ENCODE measurements around the gene OAT. TPM values are rescaled to one million over a fixed set of nuclear protein-coding genes. Genes with fewer than 3 reads are reported as not detected.

OAT gene
- total RNA-seq, 1 experiment from 2014 or later, result 53.0 TPM

DNA sequence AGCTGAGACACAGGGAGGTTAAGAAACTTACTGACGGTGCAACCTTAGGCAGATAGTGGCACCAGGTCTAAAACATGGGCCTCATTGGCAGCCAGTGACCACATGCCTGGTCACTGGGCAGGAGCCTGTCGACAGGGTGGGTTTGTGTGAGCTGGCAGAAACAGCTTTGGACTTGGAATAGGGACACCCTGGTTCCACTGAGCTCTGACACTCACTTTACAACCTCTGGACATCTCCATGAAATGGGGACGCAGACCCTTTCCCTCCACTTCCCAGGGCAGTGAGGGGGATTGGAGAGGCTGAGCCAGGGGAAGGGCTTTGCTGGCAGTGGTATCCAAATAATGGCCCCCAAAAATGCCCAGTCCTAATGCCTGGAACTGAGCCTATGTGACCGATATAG is 49.7 kb downstream of the OAT start:
- no TSS peak for BruUV-seq (replicated peaks)
- no peaks in the 10 kb centered on the region for H3K9me3 Mint-ChIP-seq (ENCODE audit: low read depth, unreplicated experiment)
- H3K4me1 Mint-ChIP-seq (ENCODE audit: low read depth, unreplicated experiment), result no peaks in the 10 kb centered on the region
- H3K36me3 Mint-ChIP-seq (ENCODE audit: insufficient read depth, unreplicated experiment), result no peaks in the 10 kb centered on the region
- DNase-seq, result no peak
- CTCF ChIA-PET, result no interaction called here
- no peak overlapping the region for H3K27ac Mint-ChIP-seq (ENCODE audit: unreplicated experiment)
- peaks cover 90% of the 10 kb centered on the region for H3K27me3 Mint-ChIP-seq (ENCODE audit: unreplicated experiment)
- intact Hi-C loops (cut with micrococcal nuclease; ENCODE audit: unreplicated experiment), result no loop called here
- no peak overlapping the region for H3K4me3 Mint-ChIP-seq (ENCODE audit: low read depth, unreplicated experiment)
- TF ChIP-seq, protein P1, sequence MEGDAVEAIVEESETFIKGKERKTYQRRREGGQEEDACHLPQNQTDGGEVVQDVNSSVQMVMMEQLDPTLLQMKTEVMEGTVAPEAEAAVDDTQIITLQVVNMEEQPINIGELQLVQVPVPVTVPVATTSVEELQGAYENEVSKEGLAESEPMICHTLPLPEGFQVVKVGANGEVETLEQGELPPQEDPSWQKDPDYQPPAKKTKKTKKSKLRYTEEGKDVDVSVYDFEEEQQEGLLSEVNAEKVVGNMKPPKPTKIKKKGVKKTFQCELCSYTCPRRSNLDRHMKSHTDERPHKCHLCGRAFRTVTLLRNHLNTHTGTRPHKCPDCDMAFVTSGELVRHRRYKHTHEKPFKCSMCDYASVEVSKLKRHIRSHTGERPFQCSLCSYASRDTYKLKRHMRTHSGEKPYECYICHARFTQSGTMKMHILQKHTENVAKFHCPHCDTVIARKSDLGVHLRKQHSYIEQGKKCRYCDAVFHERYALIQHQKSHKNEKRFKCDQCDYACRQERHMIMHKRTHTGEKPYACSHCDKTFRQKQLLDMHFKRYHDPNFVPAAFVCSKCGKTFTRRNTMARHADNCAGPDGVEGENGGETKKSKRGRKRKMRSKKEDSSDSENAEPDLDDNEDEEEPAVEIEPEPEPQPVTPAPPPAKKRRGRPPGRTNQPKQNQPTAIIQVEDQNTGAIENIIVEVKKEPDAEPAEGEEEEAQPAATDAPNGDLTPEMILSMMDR (IDR thresholded peaks at IDR 0.05; ENCODE audit: unreplicated experiment), result no peak

DNA sequence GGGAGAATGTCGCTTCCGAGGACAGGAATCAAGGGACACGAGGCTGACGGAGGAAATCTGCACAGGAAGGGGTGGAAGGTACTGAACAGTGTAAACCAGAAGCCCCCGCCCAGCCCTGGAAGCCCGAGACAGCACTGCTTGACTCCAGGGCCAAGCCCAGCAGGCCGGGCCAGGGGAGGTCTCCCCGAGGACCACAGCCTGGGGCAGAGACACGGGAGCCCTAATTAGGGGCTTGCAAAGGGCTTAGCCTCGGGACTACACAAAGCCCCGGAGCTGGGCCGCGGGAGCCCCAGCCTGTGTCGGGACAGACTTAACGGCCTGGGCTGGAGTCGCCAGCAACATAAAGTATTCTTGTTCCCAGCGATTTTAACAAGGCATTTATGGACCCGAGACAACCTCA is 50.8 kb downstream of the OAT start:
- no peak overlapping the region for H3K27ac Mint-ChIP-seq (ENCODE audit: unreplicated experiment)
- H3K4me3 Mint-ChIP-seq (ENCODE audit: low read depth, unreplicated experiment), result no peak overlapping the region
- TF ChIP-seq, protein P1 (IDR thresholded peaks at IDR 0.05; ENCODE audit: unreplicated experiment), result no peak
- H3K27me3 Mint-ChIP-seq (ENCODE audit: unreplicated experiment), result peaks cover 79% of the 10 kb centered on the region
- no peaks in the 10 kb centered on the region for H3K9me3 Mint-ChIP-seq (ENCODE audit: low read depth, unreplicated experiment)
- no peaks in the 10 kb centered on the region for H3K36me3 Mint-ChIP-seq (ENCODE audit: insufficient read depth, unreplicated experiment)
- intact Hi-C loops (cut with micrococcal nuclease; ENCODE audit: unreplicated experiment), result no loop called here
- H3K4me1 Mint-ChIP-seq (ENCODE audit: low read depth, unreplicated experiment), result no peaks in the 10 kb centered on the region
- no peak for DNase-seq
- BruUV-seq (replicated peaks), result no TSS peak
- CTCF ChIA-PET, result no interaction called here

DNA sequence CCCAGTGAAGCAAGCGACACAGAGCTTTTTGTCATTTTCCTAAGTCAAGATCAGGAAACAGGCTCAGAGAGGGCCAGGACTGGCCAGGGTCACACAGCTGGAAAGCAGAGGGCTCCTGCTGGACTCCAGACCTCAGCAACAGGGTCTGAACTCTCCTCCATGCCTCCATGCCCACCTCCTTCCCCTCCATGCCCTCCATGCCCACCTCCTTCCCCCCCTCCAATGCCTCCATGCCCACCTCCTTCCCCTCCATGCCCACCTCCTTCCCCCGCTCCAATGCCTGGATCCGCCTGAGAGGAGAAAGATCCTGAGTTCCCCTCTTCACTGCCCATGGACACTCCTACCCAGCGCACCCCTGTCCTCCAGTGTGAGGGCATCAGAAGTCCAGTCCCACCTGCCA is 51.3 kb downstream of the OAT start:
- no peaks in the 10 kb centered on the region for H3K9me3 Mint-ChIP-seq (ENCODE audit: low read depth, unreplicated experiment)

DNA sequence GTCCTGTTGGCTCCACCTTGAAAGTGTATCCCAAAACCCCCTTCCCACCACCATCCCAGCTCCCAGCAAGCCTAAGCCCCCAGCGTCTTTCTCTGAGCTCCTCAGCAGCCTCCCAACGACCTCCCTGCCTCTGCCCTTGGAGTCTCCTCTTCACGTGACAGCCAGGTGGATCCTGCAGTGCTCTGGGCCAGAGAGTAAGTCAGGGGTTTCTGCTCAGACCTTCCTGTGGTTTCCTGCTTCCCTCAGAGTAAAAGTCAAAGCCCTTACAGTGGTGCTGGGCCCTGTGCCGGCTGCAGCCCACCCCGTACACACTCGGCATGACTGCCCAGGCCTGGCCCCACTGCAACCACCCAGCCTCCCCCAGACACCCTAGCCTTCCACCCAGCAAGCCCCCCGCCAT is 51.9 kb downstream of the OAT start:
- Mint-ChIP-seq H3K27ac (ENCODE audit: unreplicated experiment) (no peak overlapping the region), H3K4me3 (ENCODE audit: low read depth, unreplicated experiment) (no peak overlapping the region), H3K27me3 (ENCODE audit: unreplicated experiment) (peaks cover 68% of the 10 kb centered on the region), H3K36me3 (ENCODE audit: insufficient read depth, unreplicated experiment) (no peaks in the 10 kb centered on the region), H3K4me1 (ENCODE audit: low read depth, unreplicated experiment) (no peaks in the 10 kb centered on the region), H3K9me3 (ENCODE audit: low read depth, unreplicated experiment) (no peaks in the 10 kb centered on the region)
- no peak for DNase-seq
- CTCF ChIA-PET, result no interaction called here
- TF ChIP-seq, protein P1 (IDR thresholded peaks at IDR 0.05; ENCODE audit: unreplicated experiment), result no peak
- BruUV-seq (replicated peaks), result no TSS peak
- intact Hi-C loops (cut with micrococcal nuclease; ENCODE audit: unreplicated experiment), result no loop called here

More for the DNA sequence above, 51.3 kb downstream of the OAT start:
- Mint-ChIP-seq H3K27me3 (ENCODE audit: unreplicated experiment) (peaks cover 74% of the 10 kb centered on the region), H3K4me1 (ENCODE audit: low read depth, unreplicated experiment) (no peaks in the 10 kb centered on the region), H3K36me3 (ENCODE audit: insufficient read depth, unreplicated experiment) (no peaks in the 10 kb centered on the region), H3K27ac (ENCODE audit: unreplicated experiment) (no peak overlapping the region), H3K4me3 (ENCODE audit: low read depth, unreplicated experiment) (no peak overlapping the region)
- intact Hi-C loops (cut with micrococcal nuclease; ENCODE audit: unreplicated experiment), result no loop called here
- CTCF ChIA-PET, result no interaction called here
- TF ChIP-seq, protein P1 (IDR thresholded peaks at IDR 0.05; ENCODE audit: unreplicated experiment), result no peak
- DNase-seq, result no peak
- BruUV-seq (replicated peaks), result no TSS peak

DNA sequence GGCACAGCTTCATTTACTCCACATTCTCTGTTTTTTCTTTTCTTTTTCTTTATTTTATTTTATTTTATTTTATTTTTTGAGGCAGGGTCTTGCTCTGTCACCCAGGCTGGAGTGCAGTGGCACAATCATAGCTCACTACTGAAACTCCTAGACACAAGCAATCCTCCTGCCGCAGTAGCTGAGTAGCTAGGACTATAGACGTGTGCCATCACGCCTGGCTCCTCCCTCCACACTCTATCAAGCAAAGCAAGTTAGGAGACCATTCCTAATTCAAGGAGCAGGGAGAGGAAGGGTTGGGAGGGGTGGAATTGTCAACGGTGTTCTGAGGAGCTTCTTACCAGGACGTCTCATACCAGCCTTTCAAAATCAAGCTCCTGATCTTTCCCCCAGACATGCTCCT is 52.4 kb downstream of the OAT start:
- TF ChIP-seq, protein P1 (IDR thresholded peaks at IDR 0.05; ENCODE audit: unreplicated experiment), result no peak
- no peaks in the 10 kb centered on the region for H3K36me3 Mint-ChIP-seq (ENCODE audit: insufficient read depth, unreplicated experiment)
- BruUV-seq (replicated peaks), result no TSS peak
- H3K27ac Mint-ChIP-seq (ENCODE audit: unreplicated experiment), result no peak overlapping the region
- peaks cover 63% of the 10 kb centered on the region for H3K27me3 Mint-ChIP-seq (ENCODE audit: unreplicated experiment)
- H3K9me3 Mint-ChIP-seq (ENCODE audit: low read depth, unreplicated experiment), result no peaks in the 10 kb centered on the region
- CTCF ChIA-PET, result no interaction called here
- DNase-seq, result no peak
- intact Hi-C loops (cut with micrococcal nuclease; ENCODE audit: unreplicated experiment), result no loop called here
- no peaks in the 10 kb centered on the region for H3K4me1 Mint-ChIP-seq (ENCODE audit: low read depth, unreplicated experiment)
- H3K4me3 Mint-ChIP-seq (ENCODE audit: low read depth, unreplicated experiment), result no peak overlapping the region
